HG03045 (cell line): Measurements from ENCODE around the gene KRTAP3-2.

Experiments used
- ATAC-seq: cut with Tn5 transposase; IDR thresholded peaks from one replicate; pipeline ENCODE4 v1.9.1; 2021; ENCODE audit warnings: mild to moderate bottlenecking, moderate library complexity; ENCODE audit not compliant: unreplicated experiment

Gene KRTAP3-2

DNA sequence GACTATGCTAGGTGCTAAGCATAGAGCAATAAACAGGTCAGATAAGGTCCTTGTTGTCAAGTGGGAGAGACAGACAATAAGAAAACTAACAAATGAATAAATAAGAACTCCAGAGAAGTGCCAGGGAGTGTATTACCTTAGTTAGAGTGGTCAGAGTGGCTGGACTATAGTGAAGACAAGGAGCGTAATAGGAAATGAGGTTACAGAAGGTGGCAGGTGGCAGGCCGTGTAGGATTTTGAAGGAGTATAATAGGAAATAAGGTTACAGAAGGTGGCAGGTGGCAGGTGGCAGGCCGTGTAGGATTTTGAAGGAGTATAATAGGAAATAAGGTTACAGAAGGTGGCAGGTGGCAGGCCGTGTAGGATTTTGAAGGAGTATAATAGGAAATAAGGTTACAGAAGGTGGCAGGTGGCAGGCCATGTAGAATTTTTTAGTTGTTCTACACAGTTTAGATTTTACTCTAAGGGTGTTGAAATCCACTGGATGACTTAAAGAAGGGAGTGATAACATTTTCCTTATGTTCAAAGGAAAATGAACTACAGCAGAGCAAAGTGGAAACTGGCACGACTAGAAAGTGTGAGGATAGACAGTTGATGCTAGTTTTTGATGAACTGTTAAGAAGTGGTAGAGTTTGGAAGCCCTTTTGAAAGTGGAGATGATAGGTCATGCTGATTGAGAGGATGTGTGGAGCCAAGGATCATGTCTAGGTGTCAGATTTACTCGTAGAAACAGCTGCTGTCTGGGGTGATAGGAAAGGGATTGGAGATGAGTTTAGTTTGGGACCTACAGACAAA is 12.8 kb upstream of the KRTAP3-2 start:
- ATAC-seq: no peak

DNA sequence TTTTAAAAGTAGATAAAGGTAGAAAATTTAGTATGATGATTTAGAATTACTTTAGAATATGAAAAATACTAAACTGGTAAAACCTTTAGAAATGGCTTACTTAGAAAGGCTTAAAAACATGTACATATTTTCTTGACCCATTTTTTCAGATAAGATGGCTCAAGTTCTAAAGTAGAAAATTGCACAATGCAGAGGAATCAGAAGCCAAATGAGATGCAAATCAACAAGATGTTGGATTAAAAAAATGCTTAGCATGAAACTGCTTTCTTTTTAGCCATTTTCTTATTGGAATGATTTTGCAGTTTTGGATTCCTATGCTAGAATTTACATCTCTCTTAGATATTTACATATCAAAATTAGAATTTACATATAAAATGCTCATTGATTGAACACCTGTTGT is 10.7 kb upstream of the KRTAP3-2 start:
- no peak for ATAC-seq

DNA sequence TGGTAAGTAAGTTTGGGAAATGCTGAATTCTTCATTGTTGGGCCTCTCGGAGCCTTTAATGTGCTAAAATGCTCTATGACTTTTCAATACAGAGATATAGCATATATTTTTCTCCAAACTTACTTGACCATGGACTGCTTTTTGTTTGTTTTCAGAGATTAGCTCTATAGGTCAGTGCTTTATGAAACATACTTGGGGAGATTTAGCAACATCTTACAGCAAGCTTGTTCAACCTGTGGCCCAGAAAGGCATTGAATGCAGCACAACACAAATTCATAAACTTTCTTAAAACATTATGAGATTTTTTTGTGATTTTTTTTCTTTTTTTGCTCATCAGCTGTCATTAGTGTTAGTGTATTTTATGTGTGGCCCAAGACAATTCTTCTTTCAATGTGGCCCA is 10.2 kb upstream of the KRTAP3-2 start:
- no peak for ATAC-seq

DNA sequence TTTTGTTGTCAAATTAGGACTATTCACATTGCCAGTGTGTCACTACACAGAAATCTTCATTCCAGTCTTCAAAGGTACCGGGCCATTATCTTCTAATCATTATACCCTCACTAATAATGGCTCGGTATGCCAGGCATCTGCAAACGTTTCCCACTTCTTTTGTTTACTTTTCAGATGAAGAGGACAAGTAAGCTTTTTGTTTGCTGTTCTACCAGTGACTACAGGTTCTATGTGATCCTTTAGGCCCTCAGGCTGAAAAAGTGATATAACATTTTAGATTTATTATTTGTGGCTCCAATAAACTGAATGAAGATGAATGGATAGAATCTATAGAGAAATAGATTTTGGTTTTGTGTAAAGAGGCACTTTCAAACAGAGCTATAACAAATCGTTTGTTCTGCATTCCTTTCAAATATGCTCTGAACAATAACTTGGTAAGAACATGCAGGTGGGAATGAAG is 9.6 kb upstream of the KRTAP3-2 start:
- ATAC-seq: no peak

DNA sequence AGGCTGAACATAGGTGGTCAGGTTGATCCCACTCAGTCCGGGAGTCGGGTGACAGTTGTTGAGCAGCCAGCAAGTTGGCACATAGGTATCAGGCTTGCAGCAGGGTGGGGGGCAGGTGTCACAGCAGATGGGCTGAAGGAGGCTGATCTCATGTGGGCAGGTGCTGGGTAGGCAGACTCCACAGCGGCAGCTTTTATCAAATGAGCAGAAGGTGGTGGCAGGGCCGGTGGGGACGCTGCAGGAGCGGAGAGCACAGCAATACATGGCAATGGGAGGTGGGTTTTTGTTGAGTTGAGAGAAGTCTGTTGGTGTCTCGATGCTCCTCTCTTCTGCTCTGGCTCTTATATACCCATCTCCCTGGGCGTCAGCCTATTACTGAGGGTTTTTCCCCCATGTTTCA is 9.1 kb upstream of the KRTAP3-2 start, which contains the start of gene KRTAP3-1:
TSS of gene KRTAP3-1 (minus strand) at position 318 of the 400 bp plus-strand sequence. CDS start at position 264, 54 bp downstream.
- no peak for ATAC-seq

DNA sequence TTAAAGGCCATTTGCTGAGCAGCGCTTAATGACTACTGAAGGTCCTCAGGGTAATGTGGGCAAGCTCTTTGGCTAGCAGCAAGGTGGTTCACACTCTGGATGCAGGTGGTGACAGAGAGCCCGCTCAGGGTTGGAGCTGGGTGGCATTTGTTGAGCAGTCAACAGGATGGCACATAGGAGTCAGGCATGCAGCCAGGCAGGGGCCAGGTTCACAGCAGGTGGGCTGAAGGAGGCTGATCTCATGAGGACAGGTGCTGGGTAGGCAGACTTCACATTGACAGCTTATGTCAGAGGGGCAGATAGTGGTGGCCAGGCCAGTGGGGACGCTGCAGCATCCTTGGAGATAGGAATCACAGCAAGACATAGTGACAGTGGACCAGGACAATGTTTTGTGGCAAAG is 4.7 kb upstream of the KRTAP3-2 start:
- ATAC-seq: no peak

DNA sequence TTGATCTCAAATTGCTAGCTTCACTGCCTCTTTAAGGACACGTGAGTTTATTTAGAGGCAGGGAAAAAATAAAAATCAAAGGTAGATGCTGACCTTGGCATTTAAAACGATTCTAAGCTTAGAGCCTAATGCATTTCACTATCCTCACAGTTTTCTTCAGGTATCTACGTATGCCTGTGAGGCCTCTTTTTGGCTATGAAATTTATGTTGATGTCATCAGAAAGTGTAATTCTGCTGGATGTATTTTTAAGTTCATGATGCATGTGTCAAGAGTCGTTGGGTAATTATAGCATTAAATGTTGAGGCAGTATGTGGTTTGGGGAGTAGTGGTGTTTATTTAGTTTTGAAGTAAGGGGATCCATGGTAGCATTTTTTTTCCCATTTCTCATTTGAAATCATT is 4.2 kb upstream of the KRTAP3-2 start:
- ATAC-seq: no peak

DNA sequence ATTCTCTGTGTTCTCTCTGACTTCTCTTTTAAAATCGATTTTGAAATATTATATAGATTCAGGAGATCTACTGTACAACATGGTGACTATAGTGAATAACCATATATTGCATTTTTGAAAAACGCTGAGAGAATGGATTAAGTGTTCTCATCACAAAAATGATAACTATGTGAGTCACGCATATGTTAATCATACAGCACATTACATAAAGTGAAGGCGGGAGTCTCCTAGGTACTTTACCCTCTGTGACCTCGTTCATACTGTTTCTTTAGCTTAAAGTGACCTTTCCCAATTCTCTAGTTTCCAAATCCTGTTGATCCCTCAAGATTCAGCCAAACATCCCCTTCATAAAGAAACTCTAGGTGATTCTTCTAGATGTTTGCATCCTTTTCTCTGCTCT is 3.1 kb upstream of the KRTAP3-2 start:
- no peak for ATAC-seq

DNA sequence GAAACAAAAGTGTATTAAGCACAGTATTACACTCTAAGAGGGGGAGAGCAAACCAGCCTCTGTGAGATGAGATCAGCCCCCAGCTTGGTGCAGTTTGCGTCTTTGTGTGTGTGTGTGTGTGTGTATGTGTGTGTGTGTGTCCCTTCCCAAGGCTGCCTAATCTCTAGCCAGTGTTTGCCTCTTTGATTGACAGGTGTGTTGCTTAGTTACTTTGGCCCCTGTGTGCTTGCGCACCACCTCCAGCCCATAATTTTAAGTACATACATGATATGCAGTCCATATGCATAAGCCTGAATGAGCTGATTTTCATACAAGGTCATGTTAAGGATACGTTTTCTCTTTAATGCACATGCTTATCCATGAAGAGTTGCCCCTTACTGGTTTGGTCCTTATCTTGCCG is 2.1 kb upstream of the KRTAP3-2 start:
- ATAC-seq: no peak

DNA sequence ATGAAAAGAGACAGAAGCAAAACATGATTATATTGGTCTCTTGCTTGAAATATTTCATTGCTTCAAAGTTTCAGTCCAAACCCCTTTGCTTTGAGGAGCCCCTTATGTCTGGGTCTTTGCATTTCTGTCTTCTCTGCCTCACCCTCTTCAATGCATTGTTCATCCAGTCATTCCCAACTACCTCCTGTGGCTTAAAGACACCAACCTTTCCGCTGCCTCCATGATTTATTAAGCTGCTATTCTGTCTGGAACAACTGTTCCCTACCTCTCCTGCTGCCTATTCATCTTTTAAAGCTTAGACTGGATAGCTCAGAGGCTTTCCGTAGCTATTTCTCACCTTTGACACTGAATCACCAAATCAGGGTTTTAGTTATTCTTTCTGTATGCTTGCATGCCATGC is 2.3 kb downstream of the KRTAP3-2 start:
- ATAC-seq: no peak

DNA sequence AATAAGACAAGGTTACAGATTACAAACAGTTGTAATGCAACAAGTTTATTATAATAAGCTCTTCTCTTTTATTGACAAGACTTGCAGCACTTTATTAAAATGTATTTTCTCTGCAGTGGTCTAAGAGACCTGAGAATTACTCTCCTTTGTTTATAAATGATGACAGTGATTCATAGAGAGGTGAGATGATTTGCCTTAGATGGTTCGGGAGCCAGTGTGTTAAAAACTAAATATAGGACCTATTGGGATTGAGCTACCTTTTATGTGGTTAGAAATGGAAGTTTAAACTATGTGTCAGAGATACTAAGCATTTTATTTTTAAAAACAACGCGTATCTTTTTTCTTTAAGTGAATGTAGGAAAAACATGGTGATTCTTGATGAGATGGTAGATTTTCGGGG is 2.9 kb downstream of the KRTAP3-2 start:
- no peak for ATAC-seq

DNA sequence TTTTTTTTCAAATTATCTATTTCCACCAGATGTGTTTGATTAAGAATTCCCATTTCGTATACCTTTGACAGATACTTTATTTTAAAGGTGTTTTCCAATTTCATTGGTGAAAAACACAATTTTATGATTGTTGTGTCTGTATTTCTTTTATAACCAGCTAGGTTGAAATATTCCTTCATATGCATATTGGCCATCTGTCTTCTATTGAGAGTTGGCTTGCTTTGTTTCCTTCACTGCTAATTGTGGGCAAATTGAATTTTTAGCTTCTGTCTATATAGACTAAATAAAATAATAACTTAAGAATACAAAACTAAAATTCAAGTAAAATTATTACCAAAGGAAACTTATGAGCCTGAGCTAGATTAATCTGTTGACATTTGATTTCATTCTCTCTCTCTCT is 4.6 kb downstream of the KRTAP3-2 start:
- ATAC-seq: no peak

DNA sequence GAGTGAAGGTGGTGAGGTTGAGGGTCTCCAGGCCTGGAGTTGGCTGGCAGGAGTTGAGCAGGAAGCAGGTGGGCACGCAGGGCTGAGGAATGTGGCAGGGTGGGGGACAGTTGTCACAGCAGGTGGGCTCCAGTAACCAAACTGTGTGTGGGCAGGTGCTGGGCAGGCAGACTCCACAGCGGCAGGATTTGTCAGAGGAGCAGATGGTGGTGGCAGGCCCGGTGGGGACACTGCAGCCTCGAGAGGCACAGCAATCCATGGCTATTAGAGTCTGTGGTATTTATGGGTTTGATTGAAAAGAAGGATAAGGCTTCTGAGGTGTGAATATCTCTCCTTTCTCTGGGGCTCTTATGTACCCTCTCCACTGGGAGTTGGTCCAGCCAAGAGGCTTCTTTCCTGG is 5.9 kb downstream of the KRTAP3-2 start, which contains the start of gene KRTAP3-3:
TSS of gene KRTAP3-3 (minus strand) at position 326 of the 400 bp plus-strand sequence. CDS start at position 259, 67 bp downstream.
- no peak for ATAC-seq

DNA sequence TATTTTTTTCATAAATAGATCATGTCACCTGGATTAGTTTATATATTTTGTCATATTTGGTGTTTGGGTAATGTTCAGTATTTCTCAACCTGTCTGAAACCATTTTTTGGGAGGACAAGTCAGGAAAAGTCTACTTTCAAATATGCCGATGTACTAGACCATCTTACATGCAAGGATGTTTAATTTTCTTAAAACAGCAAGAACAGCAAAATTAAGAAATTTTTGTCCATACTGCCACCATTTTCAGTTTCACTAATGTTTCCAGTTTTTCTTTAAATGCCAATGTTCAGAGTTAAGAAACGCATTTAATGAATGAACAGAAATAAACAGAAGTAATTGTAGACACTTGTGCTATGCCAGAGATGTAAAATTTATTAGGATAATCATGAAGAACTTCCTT is 6.6 kb downstream of the KRTAP3-2 start:
- ATAC-seq: no peak

DNA sequence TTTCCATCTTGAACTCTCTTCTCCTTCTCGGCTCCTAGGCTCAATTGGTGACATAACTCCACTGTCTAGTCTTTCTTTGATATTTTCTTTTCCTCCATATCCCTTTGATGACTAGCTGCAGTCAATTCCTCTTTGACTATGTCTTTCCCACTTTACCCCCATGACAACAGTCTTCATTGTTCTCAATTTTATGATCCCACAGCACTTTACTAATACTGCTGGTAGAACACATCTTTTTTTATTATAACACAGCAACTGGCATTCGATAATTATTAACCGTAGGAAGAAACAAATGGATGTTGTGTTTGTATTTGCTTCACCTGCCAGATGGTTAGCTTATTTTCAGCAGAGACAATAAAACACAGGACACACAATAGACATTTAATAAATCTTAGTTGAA is 7.0 kb downstream of the KRTAP3-2 start:
- no peak for ATAC-seq

DNA sequence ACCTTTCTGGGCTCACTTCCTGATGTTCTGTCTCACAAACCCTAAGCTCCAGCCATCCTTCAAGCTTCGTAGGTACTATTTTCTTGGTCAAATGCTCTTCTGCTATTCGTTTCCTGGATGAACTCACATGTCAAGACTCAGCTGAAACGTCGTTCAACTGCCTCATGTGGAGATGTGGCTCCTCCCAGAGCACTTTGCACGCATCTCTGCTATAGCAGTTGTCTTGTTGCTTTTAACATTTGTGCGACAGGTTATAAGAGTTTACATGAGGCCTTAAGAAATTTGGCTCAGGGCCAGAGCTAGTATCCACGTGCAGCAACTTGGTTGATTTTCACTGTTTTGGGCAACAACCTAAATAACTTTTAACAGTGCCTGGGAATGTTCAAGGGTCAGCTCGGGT is 12.8 kb downstream of the KRTAP3-2 start:
- ATAC-seq: no peak

DNA sequence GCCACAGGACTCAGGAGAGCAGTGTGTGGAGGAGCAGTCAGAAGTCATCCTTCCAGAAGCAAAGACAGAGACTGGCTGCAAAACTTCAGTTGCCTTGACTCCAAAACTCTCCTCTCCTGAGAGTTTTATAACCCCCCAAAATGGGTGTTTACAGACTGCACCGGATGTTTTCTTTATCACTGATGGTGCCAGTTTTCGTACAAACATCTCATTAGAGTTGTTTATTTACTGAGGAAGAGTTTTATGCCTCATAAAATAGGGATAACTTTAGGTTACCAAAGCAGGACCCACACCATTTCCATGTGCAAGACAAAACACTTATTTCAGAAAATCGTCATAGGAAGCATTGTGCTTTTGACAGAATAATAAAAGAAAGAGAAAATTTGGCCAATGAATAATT is 15.5 kb downstream of the KRTAP3-2 start, which contains the start of gene KRT40:
TSS of gene KRT40 (minus strand) at position 101 of the 400 bp plus-strand sequence. CDS start at position 48, 53 bp downstream.
- no peak for ATAC-seq

DNA sequence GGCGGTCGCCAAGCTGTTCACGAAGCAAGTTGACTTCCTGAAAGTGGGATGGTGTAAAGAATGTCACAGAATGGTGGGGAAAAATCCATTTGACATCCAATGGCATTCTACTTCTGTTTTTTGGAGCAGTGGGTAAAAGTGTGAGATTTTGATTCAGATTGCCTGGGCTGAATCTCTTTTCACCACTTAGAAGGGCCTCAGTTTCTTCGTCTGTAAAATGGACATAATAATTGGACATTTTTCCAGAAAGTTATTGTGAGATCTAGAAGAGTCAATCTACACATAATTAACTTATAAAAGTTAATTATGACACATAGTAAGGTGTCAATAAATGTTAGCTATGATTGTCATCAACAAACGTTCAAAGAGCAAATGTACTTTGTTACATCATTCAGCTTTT is 18.6 kb downstream of the KRTAP3-2 start:
- ATAC-seq: no peak

DNA sequence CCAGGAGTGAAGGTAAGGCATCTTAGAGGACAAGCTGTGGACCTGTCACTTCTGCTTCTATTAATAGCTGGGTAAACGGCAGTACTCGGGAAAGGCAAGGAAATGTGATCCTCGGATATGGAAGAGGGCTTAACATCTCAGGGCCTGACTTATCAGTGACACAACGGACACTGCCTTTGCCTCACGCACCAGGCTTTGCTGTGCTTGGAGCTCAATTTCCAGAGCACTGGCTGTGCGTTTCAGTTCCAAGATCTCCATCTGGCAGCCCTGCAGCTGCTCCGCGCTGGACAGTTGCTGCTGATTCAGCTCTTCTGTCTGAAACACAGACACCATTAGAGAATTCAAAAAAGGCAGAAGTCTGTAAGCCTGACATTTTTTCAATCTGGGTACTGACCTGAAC is 19.1 kb downstream of the KRTAP3-2 start:
- no peak for ATAC-seq

DNA sequence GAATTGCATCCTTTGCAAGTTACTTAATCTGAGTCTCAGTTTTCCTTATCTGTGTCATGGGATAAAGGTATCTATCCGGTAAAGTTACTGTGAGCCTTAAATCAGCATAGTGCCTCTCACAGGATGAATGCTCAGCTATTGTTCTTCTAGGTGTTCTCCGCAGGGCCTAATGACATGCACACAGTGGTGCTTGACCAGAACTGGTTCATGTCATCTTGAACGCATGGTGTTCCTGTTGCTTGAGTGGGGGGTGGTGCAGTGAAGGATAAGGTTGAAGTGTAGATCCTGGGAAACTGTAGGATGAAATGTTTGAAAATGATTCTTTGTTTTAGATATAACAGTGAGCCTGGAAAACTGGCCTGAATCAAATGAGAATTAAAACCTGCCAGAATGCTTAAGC is 19.6 kb downstream of the KRTAP3-2 start:
- no peak for ATAC-seq

DNA sequence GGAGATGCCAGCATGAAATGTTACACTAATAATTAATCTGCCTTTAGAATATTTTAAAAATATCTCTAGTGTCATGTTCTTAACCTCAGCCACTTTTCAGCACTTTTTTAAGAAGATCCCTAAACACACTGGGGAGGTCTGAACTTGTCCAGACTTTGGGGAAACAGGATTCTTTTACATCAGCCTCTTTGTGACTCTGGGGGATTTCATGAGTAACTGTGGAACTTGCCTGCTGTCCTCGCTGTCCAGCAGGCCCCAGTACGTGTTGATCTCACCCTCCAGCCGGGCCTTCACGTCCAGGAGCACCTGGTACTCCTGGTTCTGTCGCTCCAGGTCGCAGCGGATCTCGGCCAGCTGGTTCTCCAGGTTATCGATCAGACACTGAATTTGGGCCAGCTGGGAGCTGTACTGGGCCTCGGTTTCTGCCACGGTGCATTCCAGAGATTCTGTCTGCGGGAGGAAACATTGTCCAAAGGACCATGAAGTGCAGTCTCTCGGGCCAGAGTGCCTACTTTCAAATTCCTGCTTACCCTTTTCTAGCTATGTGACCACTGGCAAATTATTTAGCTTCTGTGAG is 21.0 kb downstream of the KRTAP3-2 start:
- no peak for ATAC-seq

DNA sequence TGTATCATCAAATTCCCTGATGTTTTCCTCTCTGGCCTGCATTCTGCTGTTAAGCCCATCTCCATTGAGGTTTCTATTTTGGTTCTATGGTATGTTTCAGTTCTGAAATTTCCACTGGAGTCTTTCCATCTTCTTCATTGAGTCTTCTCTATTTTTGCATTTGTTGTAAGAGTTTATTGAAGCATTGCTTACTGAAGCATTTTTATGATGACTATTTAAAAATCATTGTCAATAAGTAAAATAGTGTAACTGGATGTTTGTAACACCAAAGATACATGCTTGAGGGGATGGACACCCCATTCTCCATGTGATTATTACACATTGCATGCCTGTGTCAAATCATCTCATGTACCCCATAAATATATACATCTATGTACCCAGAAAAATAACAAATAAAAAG is 24.2 kb downstream of the KRTAP3-2 start:
- no peak for ATAC-seq
